Measurements from ENCODE around the gene MUC5B. TPM values are rescaled to one million over a fixed set of nuclear protein-coding genes. Genes with fewer than 3 reads are reported as not detected.

Gene MUC5B
- total RNA-seq, 1 donor from 2014 or later: not detected

GRCh38 chr11:1232021-1232882, 9.4 kb downstream of the MUC5B start:
- Histone ChIP-seq H3K4me1 (ENCODE audit: insufficient read depth, low read length) (no peaks in the 10 kb centered on the region), H3K4me2 (ENCODE audit: low read length) (no peak overlapping the region), H3K9ac (ENCODE audit: low read length) (no peak overlapping the region), H2AFZ (ENCODE audit: low read depth, low read length) (no peak overlapping the region), H3K4me3 (ENCODE audit: insufficient read depth, low read depth, low read length) (no peak overlapping the region), H4K20me1 (ENCODE audit: insufficient read depth, low read length) (no peaks in the 10 kb centered on the region), H3K27ac (ENCODE audit: low read depth, low read length) (no peak overlapping the region), H3K36me3 (ENCODE audit: insufficient read depth, low read length) (no peaks in the 10 kb centered on the region), H3K79me2 (ENCODE audit: insufficient read depth, low read length) (no peaks in the 10 kb centered on the region), H3K9me3 (ENCODE audit: insufficient read depth, low read depth, low read length) (no peaks in the 10 kb centered on the region), H3K27me3 (ENCODE audit: insufficient read depth, low read length) (no peaks in the 10 kb centered on the region)
- Mint-ChIP-seq H3K27ac (ENCODE audit: unreplicated experiment) (no peak overlapping the region), H3K4me3 (ENCODE audit: unreplicated experiment) (no peak overlapping the region), H3K36me3 (ENCODE audit: low read depth, unreplicated experiment) (no peaks in the 10 kb centered on the region), H3K27me3 (ENCODE audit: low read depth, unreplicated experiment) (peaks cover 12% of the 10 kb centered on the region), H3K4me1 (ENCODE audit: low read depth, unreplicated experiment) (no peaks in the 10 kb centered on the region), H3K9me3 (ENCODE audit: unreplicated experiment) (no peaks in the 10 kb centered on the region)
- FAIRE-seq: no peak
- TF ChIP-seq CTCF (IDR thresholded peaks at IDR 0.05; ENCODE audit: insufficient read depth, low read depth, low read length): no peak
- TF ChIP-seq EZH2 (IDR thresholded peaks at IDR 0.05; ENCODE audit: insufficient read depth, low read length): no peak
- DNase-seq (ENCODE audit: low read depth): no peak

- FAIRE-seq (no peak), DNase-seq (ENCODE audit: low read depth) (no peak)
- no peak for TF ChIP-seq EZH2 (IDR thresholded peaks at IDR 0.05; ENCODE audit: insufficient read depth, low read length)
- no peak for TF ChIP-seq CTCF (IDR thresholded peaks at IDR 0.05; ENCODE audit: insufficient read depth, low read depth, low read length)
- no peaks in the 10 kb centered on the region for H3K79me2 ChIP-seq (ENCODE audit: insufficient read depth, low read length)
- no peaks in the 10 kb centered on the region for H3K36me3 ChIP-seq (ENCODE audit: insufficient read depth, low read length)
- no peak overlapping the region for H2AFZ ChIP-seq (ENCODE audit: low read depth, low read length)
- H3K27ac ChIP-seq (ENCODE audit: low read depth, low read length): no peak overlapping the region
- H3K4me1 ChIP-seq (ENCODE audit: insufficient read depth, low read length): no peaks in the 10 kb centered on the region
- Mint-ChIP-seq H3K4me1 (ENCODE audit: low read depth, unreplicated experiment) (no peaks in the 10 kb centered on the region), H3K36me3 (ENCODE audit: low read depth, unreplicated experiment) (no peaks in the 10 kb centered on the region), H3K27me3 (ENCODE audit: low read depth, unreplicated experiment) (peaks cover 12% of the 10 kb centered on the region), H3K9me3 (ENCODE audit: unreplicated experiment) (no peaks in the 10 kb centered on the region), H3K27ac (ENCODE audit: unreplicated experiment) (no peak overlapping the region), H3K4me3 (ENCODE audit: unreplicated experiment) (no peak overlapping the region)
- H3K9me3 ChIP-seq (ENCODE audit: insufficient read depth, low read depth, low read length): no peaks in the 10 kb centered on the region
- H3K9ac ChIP-seq (ENCODE audit: low read length): no peak overlapping the region
- no peak overlapping the region for H3K4me2 ChIP-seq (ENCODE audit: low read length)
- H3K27me3 ChIP-seq (ENCODE audit: insufficient read depth, low read length): no peaks in the 10 kb centered on the region
- H3K4me3 ChIP-seq (ENCODE audit: insufficient read depth, low read depth, low read length): no peak overlapping the region
- H4K20me1 ChIP-seq (ENCODE audit: insufficient read depth, low read length): no peaks in the 10 kb centered on the region
These were observed 10.0 kb downstream of the MUC5B start for GRCh38 chr11:1232883-1233321.

Data from astrocyte (in vitro differentiated cells and primary cell).